ENCODE measurements around the gene EPHB6.

Gene EPHB6

DNA sequence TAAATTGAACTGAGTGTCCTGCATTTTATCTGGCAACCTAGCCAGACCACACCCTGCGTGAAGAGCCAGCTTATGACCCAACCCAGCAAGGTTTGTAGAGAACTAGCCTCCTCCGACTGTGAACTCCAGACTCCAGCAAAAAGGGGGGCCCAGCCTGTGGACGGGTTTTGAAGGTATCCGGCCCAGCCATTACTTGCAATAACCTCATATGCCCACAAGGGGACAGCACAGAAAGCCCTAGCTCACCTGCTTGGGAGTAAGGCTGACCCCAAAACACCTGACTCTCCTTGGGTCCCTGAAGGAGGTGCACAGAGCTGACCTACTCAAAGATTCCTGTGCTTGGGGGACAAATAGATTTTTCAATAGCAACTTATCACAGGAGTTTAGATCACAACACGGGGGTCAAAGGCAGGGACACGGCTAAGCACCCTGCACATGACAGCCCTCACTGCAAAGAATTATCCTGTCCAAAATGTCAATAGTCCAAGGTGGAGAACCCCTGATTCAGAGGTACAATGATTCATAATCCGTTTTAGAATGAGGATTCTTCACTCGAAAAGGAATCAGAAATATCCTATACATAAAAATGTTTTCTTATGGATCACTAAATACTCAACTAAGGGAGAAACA is 26.1 kb downstream of the EPHB6 start:
- no peak for DNase-seq (ENCODE audit: low read depth)

DNA sequence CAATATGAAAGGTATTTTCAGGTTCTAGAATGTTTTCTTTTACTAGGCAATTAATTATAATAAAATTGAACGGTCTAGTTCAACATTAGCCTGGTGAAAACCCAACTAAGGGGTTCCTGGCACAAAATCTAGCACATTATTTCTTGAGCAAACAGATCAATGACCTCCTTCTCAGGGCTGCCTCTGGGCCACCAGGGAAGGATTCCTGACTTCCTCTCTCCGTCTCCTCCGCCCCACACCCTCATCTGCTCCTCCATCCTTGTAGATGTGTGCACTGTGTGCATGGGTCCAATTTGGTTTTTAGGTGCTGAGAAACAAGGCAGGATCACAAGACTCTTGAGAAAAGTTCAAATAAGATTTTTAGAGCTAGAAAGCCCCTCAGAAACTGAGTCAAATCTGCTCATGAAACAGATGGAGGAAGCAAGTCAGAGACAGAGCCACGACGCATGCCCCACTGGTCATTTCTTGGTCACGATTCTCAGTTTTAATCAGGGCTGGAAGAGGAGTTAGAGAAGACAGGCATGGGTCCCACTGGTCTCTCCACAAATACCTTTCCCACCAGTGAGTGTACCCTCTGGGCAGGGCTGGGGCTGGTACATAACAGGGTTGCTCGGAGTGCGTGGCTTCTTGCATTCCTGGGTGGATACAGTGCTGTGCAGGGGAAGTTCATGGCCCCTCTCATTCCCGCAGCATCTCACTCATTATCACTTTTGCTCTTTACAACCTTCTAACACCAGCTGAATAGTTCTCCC is 26.9 kb downstream of the EPHB6 start:
- DNase-seq (ENCODE audit: low read depth) = no peak

GRCh38 chr7:142882338-142882678 is 27.4 kb downstream of the EPHB6 start:
- DNase-seq (ENCODE audit: low read depth) = no peak

DNA sequence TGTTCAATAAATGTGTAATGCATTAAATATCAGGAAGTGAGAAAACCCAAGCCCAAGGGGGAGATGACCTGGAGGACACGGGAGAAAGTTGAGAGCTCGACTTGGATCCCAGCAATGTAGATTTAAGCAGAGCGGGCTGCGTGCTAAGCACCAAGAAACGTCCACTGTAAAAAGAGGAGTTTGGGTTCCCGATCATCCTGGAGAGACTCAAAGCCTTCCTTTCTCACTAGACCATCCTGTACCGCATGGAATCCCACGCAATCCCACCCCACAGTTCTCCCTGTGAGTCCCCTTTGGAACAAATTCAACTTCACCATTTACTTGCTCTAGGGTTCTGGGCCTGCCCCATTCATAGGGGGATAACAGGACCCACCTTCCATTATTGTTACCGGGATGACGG is 28.3 kb downstream of the EPHB6 start:
- DNase-seq (ENCODE audit: low read depth) = no peak

DNA sequence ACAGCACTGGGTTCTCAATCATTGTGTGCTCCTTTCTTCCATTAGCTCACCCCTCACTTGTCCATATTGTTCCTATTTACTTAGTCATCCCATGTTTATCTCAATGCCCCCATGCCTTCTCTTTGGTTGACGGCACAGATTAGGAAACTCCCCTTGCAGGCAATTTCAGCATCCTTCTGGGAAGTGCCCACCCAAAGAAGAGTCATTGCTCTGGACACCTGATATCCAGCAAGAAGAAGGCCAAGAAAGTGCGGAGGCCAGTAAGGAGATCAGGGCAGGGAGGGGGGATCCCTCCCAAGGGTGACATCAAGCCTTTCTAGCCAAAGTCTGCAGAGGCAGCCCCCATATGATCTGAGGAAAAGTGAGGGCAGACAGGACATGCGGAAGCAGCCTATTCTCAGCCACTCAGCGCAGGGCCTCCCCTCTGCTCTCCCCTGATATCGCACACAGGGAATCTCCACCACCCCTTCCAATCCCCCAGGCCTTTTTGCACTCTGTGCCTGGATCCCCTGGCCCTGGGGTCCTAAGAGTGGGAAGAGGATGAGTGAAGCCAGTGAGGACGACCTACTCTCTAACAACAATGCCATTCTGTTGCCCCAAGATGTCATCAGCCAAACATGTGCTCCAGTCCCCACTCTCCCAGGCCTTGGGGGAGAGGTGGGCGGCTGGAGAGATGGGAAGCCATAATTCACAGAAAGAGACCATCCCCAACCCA is 28.9 kb downstream of the EPHB6 start:
- DNase-seq (ENCODE audit: low read depth) = no peak

GRCh38 chr7:142884286-142884640 is 29.4 kb downstream of the EPHB6 start:
- no peak for DNase-seq (ENCODE audit: low read depth)

DNA sequence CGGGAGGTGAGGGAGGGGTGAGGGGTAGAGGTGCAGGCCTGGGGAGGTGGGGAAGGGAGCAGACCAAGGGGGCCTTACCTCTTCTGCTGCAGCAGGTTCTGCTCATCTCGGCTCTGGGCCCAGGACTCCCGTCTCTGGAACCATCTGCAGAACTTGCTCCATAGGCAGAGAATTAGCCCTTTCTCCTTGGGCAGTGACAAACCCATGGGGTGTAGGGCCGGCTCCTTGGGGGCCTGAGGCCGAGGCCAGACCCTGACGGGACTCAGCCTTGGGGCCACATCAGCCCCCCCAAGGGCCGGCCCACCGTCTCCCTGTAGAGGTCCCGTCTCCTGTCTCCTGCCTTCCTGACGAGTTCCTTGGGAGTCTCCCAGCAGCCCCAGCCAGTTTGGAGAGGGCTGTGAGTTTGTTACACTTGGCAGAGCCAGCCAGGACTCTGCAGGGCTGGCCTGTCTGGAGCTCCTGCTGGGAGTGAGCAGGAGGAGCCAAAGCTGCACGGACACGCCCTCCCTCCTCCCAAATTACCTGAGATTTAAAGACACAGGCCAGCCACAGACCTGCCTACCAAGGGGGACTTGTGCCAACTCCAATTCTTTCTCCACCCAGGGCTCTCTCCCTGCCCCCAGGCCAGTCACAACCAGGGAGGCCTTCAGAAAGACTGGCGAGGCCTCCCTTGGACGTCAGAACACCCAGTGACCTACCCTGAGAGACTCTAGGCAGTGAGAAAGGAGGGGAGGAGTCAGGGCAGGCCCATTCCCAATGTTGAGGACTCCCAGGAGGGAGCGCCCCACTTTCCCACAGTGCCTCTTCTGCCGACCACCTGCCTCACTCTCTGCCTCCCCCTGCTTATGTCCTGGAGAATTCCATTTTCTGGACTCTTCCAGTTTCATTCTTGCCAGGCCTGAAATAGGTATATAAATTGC is 30.7 kb downstream of the EPHB6 start, which contains the start of gene TRPV6:
TRPV6 (minus strand) TSS at position 435 of the 920 bp plus-strand sequence.
- no peak for DNase-seq (ENCODE audit: low read depth)

DNA sequence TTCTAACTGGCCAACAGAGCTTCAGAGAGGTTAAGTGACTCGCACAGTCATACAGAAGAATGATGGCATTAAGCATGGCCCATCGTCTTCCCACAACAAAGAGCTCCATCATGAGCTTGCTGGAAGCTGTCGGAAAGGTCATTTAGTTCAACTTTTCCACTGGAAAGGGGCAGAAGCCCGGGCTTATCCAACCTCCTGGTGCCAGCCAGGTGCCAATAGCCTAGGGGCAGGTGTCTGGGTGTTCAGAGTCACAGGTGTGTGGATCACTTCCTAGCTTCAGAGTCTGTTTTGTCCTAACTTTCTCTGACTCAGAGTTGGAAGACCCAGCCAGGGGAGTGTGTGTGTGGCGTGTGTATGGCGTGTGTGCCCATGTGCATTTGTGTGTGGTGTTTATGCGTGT is 32.0 kb downstream of the EPHB6 start:
- no peak for DNase-seq (ENCODE audit: low read depth)

DNA sequence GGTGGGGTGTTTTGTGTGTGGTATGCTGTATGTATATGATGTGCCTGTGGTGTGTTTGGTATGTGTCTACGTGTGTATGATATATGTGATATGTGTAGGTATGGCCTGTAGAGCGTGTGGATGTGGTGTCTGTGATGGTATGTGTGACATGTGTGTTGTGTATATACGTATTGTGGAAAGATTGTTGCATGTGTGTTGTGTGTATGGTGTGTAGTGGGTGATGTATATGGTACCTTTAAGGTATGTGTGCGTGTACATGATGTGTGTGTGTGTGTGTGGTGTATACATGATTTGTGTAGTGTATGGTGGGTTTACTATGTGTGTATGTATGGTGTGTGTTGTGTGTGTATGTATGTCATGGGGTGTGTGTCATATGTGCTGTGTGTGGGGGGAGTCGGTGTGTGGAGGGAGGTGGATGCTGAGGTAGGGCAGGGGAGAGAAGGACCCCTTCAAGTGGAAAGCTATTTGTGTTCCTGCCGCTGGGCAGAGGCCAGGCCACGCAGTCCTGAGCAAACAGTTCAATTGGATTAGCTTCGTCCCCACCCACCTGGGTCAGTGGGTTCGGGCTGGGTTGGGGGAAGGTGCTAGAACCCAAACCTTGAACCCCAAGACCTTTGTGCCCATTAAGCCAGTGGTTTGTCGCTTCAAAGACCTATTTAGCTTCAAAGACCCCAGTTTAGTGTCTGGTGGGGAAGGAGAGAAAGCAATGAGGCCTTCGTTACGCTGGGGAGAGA is 32.6 kb downstream of the EPHB6 start:
- DNase-seq (ENCODE audit: low read depth) = no peak

GRCh38 chr7:142889816-142890215 is 34.9 kb downstream of the EPHB6 start:
- DNase-seq (ENCODE audit: low read depth) = no peak

GRCh38 chr7:142890874-142891485 is 36.1 kb downstream of the EPHB6 start:
- no peak for DNase-seq (ENCODE audit: low read depth)

- DNase-seq (ENCODE audit: low read depth) = no peak
These were observed 36.7 kb downstream of the EPHB6 start for GRCh38 chr7:142891490-142892082.

GRCh38 chr7:142892951-142893350 is 38.1 kb downstream of the EPHB6 start:
- DNase-seq (ENCODE audit: low read depth) = no peak

- no peak for DNase-seq (ENCODE audit: low read depth)
These were observed 39.5 kb downstream of the EPHB6 start for GRCh38 chr7:142894112-142894984.

DNA sequence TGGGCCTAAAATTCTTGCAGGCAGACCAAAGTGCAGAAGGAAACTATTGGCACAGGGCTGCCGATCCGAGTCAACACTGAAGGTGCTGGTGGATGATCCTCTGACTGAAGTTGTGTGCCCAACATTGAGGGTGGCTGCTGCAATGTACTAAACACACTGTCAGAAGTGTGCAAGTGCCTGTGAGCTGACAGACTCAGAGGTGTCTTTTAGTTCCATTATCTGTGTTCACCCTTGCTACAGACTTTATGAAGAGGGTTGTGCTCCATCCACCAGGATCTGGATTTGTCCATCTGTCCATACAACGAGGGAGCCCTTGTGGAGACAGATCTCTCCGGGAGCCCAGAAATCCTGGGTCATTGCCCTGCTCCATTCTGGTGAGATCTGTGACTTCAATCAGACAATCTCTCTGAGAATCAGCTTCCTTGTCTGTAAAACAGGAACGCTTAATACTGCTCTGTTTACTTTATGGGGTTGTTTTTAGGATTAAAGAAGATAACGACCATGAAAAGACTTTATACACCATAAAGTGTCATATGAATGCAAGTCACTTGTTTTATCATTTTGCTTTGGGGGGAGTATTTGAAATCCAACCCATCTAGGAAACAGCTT is 40.2 kb downstream of the EPHB6 start:
- no peak for DNase-seq (ENCODE audit: low read depth)

- no peak for DNase-seq (ENCODE audit: low read depth)
These were observed 41.3 kb downstream of the EPHB6 start for GRCh38 chr7:142896151-142896550.

- no peak for DNase-seq (ENCODE audit: low read depth)
These were observed 42.0 kb downstream of the EPHB6 start for GRCh38 chr7:142896741-142897379.

DNA sequence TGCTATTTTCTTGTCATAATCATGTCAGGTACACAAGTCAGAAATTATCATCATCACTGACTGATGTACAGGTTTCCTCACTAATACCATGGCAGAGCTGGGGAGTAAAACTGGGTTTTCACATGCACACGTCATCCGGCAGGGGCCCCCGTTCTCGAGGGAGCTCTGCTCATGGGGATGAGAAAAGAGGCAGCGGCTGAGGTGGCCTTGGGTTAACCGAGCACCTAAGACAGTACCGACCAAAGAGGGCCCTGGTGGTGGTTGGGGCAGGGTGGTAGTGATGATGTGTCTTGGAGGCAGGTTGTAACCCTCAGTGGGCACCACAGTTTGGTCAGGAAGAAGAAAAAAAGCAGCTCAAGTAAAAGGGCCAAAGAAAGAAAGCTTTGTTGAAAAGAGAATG is 42.8 kb downstream of the EPHB6 start:
- no peak for DNase-seq (ENCODE audit: low read depth)

All from activated T-helper 1 cell treated with Interleukin-2 at 50 U/mL for 16 hours (primary cell).